MM.1S (cell line): ENCODE results near the gene PSME3.

Source experiments
- CTCF ChIP-seq: fragments of 300-600 bp; sonication (generic); IDR thresholded peaks from 2 replicates; pipeline ENCODE4 v1.5.1; 2016; ENCODE audit warnings: antibody characterized with exemption, low read length, mixed read lengths
- EZH2 ChIP-seq: fragments of 300-600 bp; sonication (generic); optimal IDR thresholded peaks from 2 replicates; pipeline ENCODE3; 2017; ENCODE audit warnings: low read depth, mild to moderate bottlenecking, antibody characterized with exemption, low read length, mixed read lengths
- EZH2phosphoT487 ChIP-seq: fragments of 300-600 bp; sonication (generic); IDR thresholded peaks from 2 replicates; pipeline ENCODE4 v1.6.1; 2018; ENCODE audit warnings: antibody characterized with exemption, low read length

GRCh38 chr17:42849451-42850181, 16.4 kb downstream of the PSME3 start:
- TF ChIP-seq EZH2phosphoT487 (no peak), CTCF (no peak), EZH2 (no peak)
